Measurements from ENCODE around the gene ZSCAN1. TPM values are rescaled to one million over a fixed set of nuclear protein-coding genes. Genes with fewer than 3 reads are reported as not detected.
A peak's percentile ranks its signal among the peaks of the same experiment; 100 is the strongest.

ZSCAN1 gene
- total and polyA plus RNA-seq, 2 of the 4 experiments (the other 2 are of a cell fraction): not detected

GRCh38 chr19:58034477-58034793 is 610 bp downstream of the ZSCAN1 start:
- Histone ChIP-seq H2AK9ac (replicated peaks; ENCODE audit: low read depth, low read length, poor library complexity) (no peak overlapping the region), H3K23ac (ENCODE audit: low read depth, low read length) (no peak overlapping the region), H3K4ac (ENCODE audit: low read depth, low read length) (no peak overlapping the region), H3K56ac (ENCODE audit: extremely low read depth, insufficient read depth, low read length) (no peak overlapping the region), H3K79me1 (ENCODE audit: low read depth in 1 of 2, low read length in 2 of 2) (no peaks in the 10 kb centered on the region), H2BK15ac (ENCODE audit: low read depth, low read length) (no peak overlapping the region), H3K4me3 (ENCODE audit: insufficient read depth, low read depth, low read length) (no peak overlapping the region), H2AFZ (replicated peaks; ENCODE audit: low read length, poor library complexity) (peak overlapping the region; percentile 32), H4K8ac (ENCODE audit: low read depth in 2 of 2, low read length in 2 of 2) (no peak overlapping the region), H3K27ac (ENCODE audit: insufficient read depth, low read length) (no peak overlapping the region), H3K14ac (replicated peaks; ENCODE audit: low read depth, low read length) (no peak overlapping the region), H2BK20ac (ENCODE audit: low read depth, low read length) (no peak overlapping the region), H2BK5ac (ENCODE audit: low read depth, low read length, poor library complexity, severe bottlenecking) (no peak overlapping the region), H4K5ac (ENCODE audit: low read depth, low read length) (no peak overlapping the region), H4K91ac (ENCODE audit: insufficient read depth, low read depth, low read length) (no peak overlapping the region), H2AK5ac (ENCODE audit: low read depth, low read length) (no peak overlapping the region), H3K27me3 (ENCODE audit: control insufficient read depth, insufficient read depth, low read length) (no peaks in the 10 kb centered on the region), H4K20me1 (ENCODE audit: insufficient read depth, low read length) (no peaks in the 10 kb centered on the region), H3K36me3 (ENCODE audit: control insufficient read depth, insufficient read depth, low read length) (no peaks in the 10 kb centered on the region), H2BK120ac (ENCODE audit: low read depth, low read length) (no peak overlapping the region), H3K18ac (ENCODE audit: low read depth, low read length) (no peak overlapping the region), H3K9me3 (ENCODE audit: control insufficient read depth, insufficient read depth, low read length) (peaks cover 20% of the 10 kb centered on the region), H3K4me1 (ENCODE audit: control insufficient read depth, insufficient read depth, low read length) (no peaks in the 10 kb centered on the region), H3K9ac (ENCODE audit: low read depth, low read length) (no peak overlapping the region), H3K9me1 (ENCODE audit: insufficient read depth, low read length) (no peaks in the 10 kb centered on the region), H3K4me2 (ENCODE audit: low read depth, low read length) (no peak overlapping the region)
- ChIA-PET CTCF (no interaction called here), POLR2A (ENCODE audit: unreplicated experiment) (no interaction called here)
- WGBS, 2 experiments (ENCODE audit: extremely low coverage in 2 of 2, insufficient read length in 1 of 2): 0% methylated on average over 8 of the region's 20 CpGs; no CpG with 5 or more reads in 1 of the 2 experiments
- intact Hi-C loops (cut with micrococcal nuclease) (no loop called here), dilution Hi-C loops (cut with HindIII; ENCODE audit: low sequenced_read_pairs, unreplicated experiment) (no loop called here), in situ Hi-C loops (cut with MboI; ENCODE audit: low sequenced_read_pairs) (no loop called here)
- ATAC-seq (ENCODE audit: low read depth): no peak
- DNase-seq: no peak
- no TSS peak for BruUV-seq (replicated peaks)
- TF ChIP-seq BHLHE40 (IDR thresholded peaks at IDR 0.05; ENCODE audit: low read depth, low read length) (no peak), RFX5 (IDR thresholded peaks at IDR 0.05; ENCODE audit: low read depth, low read length) (no peak), CEBPB (IDR thresholded peaks at IDR 0.05; ENCODE audit: low read depth, low read length) (no peak), RCOR1 (IDR thresholded peaks at IDR 0.05; ENCODE audit: insufficient replicate concordance, low read length) (no peak), MAZ (IDR thresholded peaks at IDR 0.05; ENCODE audit: borderline replicate concordance, low read depth, low read length) (no peak), POLR2A (IDR thresholded peaks at IDR 0.05; ENCODE audit: low read depth, low read length) (no peak), SMC3 (IDR thresholded peaks at IDR 0.05; ENCODE audit: low read depth, low read length) (no peak)
